HG03558 (cell line): ENCODE results near the gene TM9SF3.

Experiments
- ATAC-seq: cut with Tn5 transposase; IDR thresholded peaks from one replicate; pipeline ENCODE4 v1.9.1; 2021; ENCODE audit warnings: moderate number of reproducible peaks; ENCODE audit not compliant: unreplicated experiment; ENCODE audit errors: extremely low read depth

Gene TM9SF3

DNA sequence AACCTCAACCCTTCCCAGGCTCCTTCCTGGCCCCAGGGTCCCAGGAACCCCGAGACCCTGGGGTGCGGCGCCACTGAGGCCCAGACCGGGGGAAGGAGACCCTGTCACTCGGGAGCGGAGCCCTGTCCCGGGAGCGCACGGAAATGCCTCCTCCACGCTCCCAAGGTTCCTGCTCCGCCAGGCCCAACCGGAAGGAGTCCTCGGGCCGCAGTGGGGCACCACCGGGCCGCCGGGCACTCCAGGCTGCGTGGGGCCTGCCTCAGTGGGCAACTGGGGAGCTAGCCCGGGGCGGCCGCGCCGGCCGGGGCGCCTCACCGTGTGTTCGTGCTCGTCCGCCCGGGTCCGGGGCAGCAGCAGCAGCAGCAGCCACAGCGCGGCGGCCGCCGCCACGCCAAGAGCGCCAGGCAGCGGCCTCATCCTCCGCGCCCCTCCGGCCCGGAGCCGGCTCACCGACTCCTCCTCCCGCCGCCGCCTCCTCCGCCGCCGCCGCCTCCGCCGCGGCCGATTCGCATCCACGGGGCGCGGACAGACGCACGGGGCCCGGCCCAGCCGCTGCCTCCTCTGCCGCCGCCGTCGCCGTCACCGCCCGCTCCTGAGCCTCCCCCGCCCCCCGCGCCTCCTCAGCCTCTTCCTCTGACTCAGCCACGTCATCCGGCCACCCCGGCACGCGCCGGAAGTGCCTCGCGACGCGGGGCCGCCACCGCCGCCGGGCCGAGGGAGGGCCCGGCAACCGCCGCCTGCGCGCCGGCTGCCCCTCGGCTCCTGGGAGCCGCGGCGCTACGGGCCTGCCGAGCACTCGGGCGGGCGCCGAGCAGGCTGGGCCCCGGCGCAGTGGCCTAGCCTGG, at the start of gene TM9SF3:
TSS of gene TM9SF3 (minus strand) at position 594 of the 845 bp plus-strand sequence. CDS start at position 417, 177 bp downstream.
- ATAC-seq, result peak; percentile 30

GRCh38 chr10:96636551-96636950, 49.7 kb upstream of the TM9SF3 start:
- ATAC-seq, result no peak

DNA sequence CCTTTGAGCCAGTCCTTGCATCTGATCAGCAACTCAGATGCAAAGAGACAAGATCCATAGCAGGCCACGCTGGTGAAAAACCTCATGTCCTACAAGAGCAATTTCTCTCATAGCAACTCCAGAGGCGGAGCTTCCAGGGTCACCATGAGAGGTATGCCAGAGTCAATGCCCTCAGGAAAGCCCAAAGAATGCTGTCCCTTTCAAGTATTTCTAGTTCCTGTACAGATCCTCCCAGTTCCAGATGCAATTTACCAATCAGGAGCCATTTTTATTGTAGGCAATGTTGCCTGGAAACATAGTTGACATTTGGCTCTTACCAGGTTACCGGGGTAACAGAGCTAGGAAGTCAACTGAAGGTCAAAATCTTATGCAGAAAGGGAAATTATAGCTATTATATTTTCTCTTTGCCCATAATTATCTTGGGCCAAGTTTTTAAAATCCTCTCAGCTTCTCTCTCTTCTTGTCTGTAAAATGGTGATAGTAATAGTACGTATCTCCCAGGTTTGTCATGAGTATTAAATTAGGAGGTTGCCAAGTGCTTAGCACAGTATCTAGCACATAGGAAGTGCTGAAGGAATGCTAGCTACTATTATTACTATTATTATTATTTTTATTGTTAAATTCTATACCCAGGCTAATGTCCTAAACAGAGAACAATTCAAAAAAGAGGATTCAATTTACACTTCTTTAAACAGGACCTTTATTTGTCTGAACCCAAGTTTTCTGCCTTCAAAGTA, 46.3 kb upstream of the TM9SF3 start:
- no peak for ATAC-seq

GRCh38 chr10:96627292-96627691, 40.5 kb upstream of the TM9SF3 start:
- ATAC-seq, result no peak

- ATAC-seq, result no peak
Observed at GRCh38 chr10:96626795-96627194, 40.0 kb upstream of the TM9SF3 start.

DNA sequence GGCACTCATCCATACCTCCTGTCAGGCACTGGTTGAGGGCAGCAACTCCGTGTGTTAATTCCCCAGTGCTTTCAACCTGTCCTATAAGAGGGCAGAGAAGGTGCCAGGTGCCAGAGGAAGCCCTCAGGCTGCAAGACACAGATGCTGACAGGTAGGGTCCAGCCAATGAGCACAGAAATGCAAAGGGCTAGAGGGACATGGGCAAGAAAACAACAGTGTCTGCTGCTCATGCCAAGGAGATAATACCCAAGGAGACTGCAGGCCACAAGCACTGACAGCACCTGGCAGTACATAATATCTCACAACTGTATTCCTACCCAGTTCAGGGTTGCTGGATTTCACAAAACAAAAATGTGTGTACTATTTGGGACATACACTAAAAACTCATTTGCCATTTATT, 38.4 kb upstream of the TM9SF3 start:
- no peak for ATAC-seq

- ATAC-seq, result no peak
Observed at GRCh38 chr10:96622013-96622787, 35.4 kb upstream of the TM9SF3 start.

GRCh38 chr10:96619796-96620773, 33.3 kb upstream of the TM9SF3 start:
- no peak for ATAC-seq

DNA sequence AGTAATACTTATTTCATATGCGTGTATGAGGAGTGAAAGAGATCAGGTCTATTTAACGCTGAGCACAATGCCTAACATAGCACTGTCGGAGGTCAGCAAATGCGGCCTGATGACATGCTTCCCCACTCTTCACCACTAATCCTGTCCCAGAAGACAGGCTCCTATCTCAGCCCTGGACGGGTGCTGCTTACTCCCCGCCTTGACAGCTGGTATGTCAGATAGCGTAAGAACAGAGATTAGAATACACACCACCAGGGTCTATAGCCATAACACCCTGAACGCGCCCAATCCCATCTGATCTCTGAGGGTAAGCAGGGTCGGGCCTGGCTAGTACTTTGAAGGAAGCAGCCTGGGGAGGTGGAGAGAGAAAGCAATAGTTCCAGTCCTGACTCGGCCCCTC, 32.3 kb upstream of the TM9SF3 start:
- no peak for ATAC-seq

DNA sequence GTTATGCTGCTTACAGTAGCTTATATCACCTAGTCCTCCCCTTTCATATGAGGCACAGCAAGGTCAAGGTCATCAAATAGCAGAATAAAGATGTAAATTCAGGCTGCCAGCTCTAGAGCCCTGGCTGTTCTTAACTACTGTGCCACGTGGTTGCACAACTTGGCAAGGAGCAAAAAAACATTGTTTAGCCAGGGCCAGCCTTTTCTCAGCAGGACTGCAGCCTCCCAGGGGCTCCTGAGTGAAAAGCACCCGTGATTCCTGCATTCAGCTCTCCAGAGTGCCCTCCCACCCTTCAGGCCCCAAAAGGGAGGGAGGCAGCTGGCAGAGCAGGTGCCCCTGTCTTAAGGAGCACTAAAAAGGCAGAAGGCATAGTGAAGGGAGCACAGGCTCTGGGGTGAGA, 31.8 kb upstream of the TM9SF3 start:
- ATAC-seq, result no peak

- ATAC-seq, result no peak
Observed at GRCh38 chr10:96616961-96617360, 30.1 kb upstream of the TM9SF3 start.

GRCh38 chr10:96614515-96614914, 27.7 kb upstream of the TM9SF3 start:
- no peak for ATAC-seq

DNA sequence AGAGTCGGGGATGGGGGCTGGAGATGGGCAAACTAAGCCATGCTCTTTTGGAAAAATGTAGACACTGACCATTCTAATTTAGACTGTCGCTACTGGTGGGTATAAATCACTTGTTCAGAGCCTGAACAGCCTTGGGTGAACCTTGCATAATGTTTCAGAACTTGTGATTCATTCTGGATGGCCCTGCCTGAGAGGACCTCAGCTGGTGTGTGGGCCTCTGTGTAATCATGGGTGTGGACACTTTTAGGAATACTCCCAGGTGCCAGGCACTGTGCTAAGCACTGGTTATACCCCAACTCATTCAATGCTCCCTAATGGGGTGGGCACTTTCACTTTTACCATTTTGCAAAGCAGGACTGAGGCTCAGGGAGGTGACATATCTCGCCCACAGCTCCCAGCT, 26.8 kb upstream of the TM9SF3 start:
- ATAC-seq, result no peak

DNA sequence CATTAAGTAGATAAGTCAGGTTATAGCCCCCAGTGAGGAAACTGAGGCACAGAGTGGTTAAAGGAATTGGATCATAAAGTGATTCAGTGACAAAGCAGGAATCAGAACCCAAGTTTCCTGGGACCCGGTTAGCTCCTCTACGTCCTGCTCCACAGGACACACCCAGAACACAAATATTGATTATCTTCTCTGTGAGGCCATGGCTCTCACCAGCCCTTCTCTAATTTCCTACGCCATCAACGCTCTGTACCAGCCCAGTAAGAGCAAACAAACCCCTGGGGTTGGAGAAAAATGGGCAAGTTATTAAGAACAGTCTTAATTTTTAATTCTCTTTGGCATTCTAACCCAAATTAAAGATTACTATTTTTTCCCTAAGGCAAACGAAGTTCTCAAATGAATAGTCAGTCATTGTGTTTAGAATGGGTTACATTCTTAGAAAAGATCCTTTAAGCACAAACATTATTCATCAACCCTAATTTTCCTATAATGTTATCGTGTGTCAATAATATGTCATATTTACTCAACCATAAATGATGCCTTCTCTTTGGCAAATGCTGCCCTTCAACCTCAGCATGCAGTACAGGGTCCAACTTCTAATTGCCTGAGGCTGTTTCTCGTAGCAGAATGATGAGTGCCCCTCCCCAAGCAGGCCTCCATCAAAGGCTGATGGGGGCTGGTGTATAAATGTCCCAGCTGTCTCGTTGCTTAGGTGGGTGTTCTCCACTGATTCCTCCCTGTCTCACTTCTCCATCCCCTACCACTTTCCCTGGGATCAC, 25.4 kb upstream of the TM9SF3 start:
- no peak for ATAC-seq

DNA sequence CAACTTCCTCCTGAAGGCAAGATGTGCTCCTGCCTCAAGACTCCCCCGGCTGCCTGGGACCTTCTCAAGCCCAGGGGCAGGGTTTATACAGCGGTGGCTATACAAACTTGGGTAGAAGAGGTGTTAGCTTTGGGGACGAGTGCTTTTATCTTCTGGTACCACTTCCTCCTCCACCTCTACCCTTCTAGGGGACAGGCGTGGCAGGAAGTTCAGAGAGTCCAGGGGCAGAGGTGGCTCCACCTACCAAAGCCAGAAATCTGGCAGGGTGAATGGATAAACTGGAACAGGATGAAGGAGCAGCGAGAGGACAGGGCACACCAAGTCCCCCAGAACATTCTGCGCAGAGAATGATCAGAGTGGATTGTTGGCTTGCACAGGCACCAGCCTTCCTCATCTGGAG, 24.0 kb upstream of the TM9SF3 start:
- no peak for ATAC-seq

DNA sequence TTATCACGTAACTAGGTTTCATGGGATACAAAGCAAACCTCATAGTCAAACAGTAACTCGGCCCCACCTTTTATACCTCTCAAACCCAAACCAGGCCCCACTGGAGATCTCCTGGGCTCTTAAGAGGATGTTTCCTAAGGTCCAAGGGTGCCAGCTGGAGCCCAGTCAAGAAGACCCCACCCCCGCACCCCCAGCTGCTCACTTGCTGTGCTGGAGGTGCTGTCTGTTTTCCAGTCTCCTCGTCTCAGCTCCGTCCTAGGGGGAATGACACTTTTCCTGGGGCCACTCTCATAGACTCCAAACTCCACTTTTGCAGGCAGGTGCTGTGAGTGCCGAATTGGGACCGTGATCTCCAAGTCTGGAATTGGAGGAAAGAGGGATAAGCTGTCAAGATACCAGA, 22.7 kb upstream of the TM9SF3 start:
- ATAC-seq, result no peak

DNA sequence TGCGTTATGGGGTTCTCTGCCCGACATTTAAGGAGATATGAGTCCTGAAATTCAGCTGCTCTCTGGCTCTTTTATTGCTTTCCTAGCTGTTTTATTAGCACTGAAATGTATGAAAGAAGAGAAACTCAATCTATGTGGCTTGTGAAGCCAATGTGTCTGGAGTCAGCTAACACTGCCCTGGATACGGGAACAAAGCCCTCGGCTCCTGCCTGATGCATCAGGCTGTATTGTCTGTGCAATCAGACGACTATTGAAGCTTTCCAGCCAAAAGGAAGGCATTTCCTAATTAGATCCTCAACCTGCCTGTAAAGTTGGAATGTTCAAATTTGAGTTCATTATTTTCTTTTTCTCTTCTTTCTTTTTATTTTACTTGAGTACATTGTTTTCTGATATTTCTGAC, 22.0 kb upstream of the TM9SF3 start:
- no peak for ATAC-seq

DNA sequence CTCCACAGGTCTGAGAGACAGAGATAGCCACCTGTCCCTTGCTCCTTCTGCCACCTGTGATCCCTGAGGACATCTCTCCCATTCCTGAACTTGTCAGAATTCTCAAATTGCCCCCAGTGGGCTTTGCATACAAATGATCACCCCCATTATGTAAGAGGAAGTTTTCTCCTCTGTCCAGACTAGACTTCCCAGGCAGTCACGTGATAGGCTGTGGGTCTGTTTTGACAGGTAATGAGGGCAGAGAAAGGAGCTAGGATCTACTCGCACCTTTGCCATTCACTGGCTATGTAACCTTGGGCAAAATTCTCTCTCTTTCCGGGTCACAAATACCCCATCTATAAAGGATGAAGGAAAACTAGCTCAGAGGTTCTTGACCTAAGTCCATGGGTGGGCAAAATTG, 21.4 kb upstream of the TM9SF3 start:
- ATAC-seq, result no peak

DNA sequence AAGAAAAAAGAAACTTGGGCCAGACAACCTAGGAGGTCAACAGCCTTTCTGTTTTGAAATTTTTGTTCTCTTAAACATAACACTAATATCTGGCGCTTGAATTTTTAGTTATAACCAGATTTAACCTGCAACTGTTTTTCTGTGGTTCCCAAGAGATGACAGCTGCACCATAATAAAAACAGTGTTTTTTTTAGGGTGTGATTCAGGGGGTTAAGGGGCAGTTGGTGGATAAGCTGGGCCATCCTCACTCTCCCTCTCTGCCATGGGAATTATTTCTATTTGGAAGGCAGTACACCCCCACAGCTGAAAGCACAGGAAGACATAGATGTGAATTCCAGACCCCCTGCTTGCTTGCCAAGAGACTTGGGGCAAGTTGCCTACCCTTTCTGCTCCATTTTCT, 20.1 kb upstream of the TM9SF3 start:
- no peak for ATAC-seq
